VCaP (cell line): ENCODE measurements around the gene KCNK1.

Source experiments
- H3K27ac ChIP-seq: fragments of 450-650 bp; 2 replicates; pipeline ENCODE4 v1.5.1; 2017
- TF ChIP-seq, protein P1 (sequence below): fragments of 450-650 bp; conservative IDR thresholded peaks from 2 replicates; pipeline ENCODE4 v1.5.1; 2017; ENCODE audit warnings: mild to moderate bottlenecking, moderate library complexity

KCNK1 gene

DNA sequence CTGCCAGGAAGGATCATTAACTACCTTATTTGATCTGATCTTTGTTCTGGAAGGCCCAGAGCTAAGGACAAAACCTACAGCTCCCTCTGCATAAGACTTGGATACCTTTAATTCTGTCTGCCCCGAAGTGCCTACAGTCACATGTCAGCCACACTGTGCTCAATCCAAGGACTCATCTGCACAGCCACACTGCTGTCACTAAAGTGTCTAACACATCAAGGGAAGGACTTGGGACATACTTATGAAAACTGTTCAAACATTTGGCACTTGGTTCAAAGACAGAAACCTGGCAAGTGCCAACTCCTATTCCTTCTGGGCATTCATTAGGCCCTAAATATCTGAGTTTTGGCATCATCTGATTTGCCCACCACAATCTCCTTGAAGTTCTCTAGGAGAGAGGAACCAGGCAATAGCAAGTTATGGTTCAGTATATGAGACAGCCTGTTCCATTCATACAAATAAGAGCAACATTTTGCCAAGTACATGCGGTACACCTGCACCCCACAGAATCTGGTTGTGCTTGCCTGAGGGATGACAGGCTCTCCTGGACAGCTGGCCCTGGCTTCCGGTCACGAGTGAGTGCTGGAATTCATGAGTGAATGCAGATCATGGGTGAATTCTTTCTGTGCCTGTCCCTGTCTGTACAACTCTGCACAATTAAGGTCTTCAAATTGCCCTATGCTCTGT, 105.9 kb downstream of the KCNK1 start:
- no peak overlapping the region for H3K27ac ChIP-seq
- TF ChIP-seq, protein P1, sequence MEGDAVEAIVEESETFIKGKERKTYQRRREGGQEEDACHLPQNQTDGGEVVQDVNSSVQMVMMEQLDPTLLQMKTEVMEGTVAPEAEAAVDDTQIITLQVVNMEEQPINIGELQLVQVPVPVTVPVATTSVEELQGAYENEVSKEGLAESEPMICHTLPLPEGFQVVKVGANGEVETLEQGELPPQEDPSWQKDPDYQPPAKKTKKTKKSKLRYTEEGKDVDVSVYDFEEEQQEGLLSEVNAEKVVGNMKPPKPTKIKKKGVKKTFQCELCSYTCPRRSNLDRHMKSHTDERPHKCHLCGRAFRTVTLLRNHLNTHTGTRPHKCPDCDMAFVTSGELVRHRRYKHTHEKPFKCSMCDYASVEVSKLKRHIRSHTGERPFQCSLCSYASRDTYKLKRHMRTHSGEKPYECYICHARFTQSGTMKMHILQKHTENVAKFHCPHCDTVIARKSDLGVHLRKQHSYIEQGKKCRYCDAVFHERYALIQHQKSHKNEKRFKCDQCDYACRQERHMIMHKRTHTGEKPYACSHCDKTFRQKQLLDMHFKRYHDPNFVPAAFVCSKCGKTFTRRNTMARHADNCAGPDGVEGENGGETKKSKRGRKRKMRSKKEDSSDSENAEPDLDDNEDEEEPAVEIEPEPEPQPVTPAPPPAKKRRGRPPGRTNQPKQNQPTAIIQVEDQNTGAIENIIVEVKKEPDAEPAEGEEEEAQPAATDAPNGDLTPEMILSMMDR, result no peak

GRCh38 chr1:233721004-233721595, 107.2 kb downstream of the KCNK1 start:
- no peak overlapping the region for H3K27ac ChIP-seq
- TF ChIP-seq, protein P1, result no peak
